Measurements from ENCODE around the gene EIF4B.

The EIF4B gene

GRCh38 chr12:53071591-53072551 lies 65.6 kb downstream of the EIF4B start:
- DNase-seq: no peak

- no peak for DNase-seq
These were observed 67.6 kb downstream of the EIF4B start for GRCh38 chr12:53073881-53074280.

GRCh38 chr12:53074283-53074998 lies 68.2 kb downstream of the EIF4B start:
- no peak for DNase-seq

- DNase-seq: no peak
These were observed 68.7 kb downstream of the EIF4B start for GRCh38 chr12:53074999-53075370.

- no peak for DNase-seq
These were observed 70.2 kb downstream of the EIF4B start for GRCh38 chr12:53076461-53076860.

- DNase-seq: no peak
These were observed 70.8 kb downstream of the EIF4B start for GRCh38 chr12:53077030-53077429.

- peak; percentile 78 for DNase-seq
These were observed 72.4 kb downstream of the EIF4B start for GRCh38 chr12:53078425-53079225.

GRCh38 chr12:53079226-53080117 lies 73.2 kb downstream of the EIF4B start, which contains the start of gene SPRYD3:
TSS of gene SPRYD3 (minus strand) at chr12:53079390. CDS start at chr12:53079333, 57 bp downstream.
- DNase-seq: peak; percentile 99

- DNase-seq: no peak
These were observed 76.5 kb downstream of the EIF4B start for GRCh38 chr12:53082637-53083175.

- DNase-seq: no peak
These were observed 80.1 kb downstream of the EIF4B start for GRCh38 chr12:53086361-53086760.

GRCh38 chr12:53090105-53090504 lies 83.8 kb downstream of the EIF4B start:
- DNase-seq: no peak

GRCh38 chr12:53090554-53090953 lies 84.3 kb downstream of the EIF4B start:
- no peak for DNase-seq

GRCh38 chr12:53091756-53092155 lies 85.5 kb downstream of the EIF4B start:
- peak; percentile 18 for DNase-seq
